Measurements from ENCODE around the gene WDR47.

- TF ChIP-seq CTCF (IDR thresholded peaks at IDR 0.05; ENCODE audit: low read length) (no peak), EZH2 (IDR thresholded peaks at IDR 0.05; ENCODE audit: borderline replicate concordance, low read length) (no peak)
Observed at GRCh38 chr1:108936170-108936569, 105.7 kb downstream of the WDR47 start.

Data from OCI-LY1 (cell line).